Left ventricle myocardium superior (tissue), 1 donor: ENCODE data around the gene LTK. TPM values are rescaled to one million over a fixed set of nuclear protein-coding genes. Genes with fewer than 3 reads are reported as not detected.

Experiments used
- ATAC-seq: fragments of 200-7000 bp; cut with Tn5 transposase; one replicate; pipeline ENCODE4 v1.9.1; 2020; ENCODE audit warnings: mild to moderate bottlenecking, moderate library complexity
- DNase-seq: peaks from one replicate; pipeline ENCODE4 v3.0.0-alpha.2; 2020
- intact Hi-C: fragments of 100-400 bp; cut with micrococcal nuclease; formaldehyde crosslinking; loops from one replicate; pipeline ENCODE4 v1.11.0; 2022
- total RNA-seq: library from RNA; stranded (reverse); fragmentation: NEBNext Ultra II Directional; extraction: Animal tissue kit (Norgen Biotek cat#: 25700); gene quantifications from one replicate; pipeline ENCODE4 v1.2.1, GENCODE V29; 2021
- donor health status: DM: no; HTN: yes; CAD: no; lungs with severe emphysema.

LTK gene
- total RNA-seq, 1 donor from 2014 or later: 1.5 TPM

- ATAC-seq: peak; percentile 22
- no peak for DNase-seq
- intact Hi-C loops: no loop called here
Measured at GRCh38 chr15:41501931-41502794, 11.5 kb downstream of the LTK start.

GRCh38 chr15:41501191-41501917 is 12.3 kb downstream of the LTK start:
- intact Hi-C loops: no loop called here
- ATAC-seq: peak; percentile 55
- DNase-seq: no peak

DNA sequence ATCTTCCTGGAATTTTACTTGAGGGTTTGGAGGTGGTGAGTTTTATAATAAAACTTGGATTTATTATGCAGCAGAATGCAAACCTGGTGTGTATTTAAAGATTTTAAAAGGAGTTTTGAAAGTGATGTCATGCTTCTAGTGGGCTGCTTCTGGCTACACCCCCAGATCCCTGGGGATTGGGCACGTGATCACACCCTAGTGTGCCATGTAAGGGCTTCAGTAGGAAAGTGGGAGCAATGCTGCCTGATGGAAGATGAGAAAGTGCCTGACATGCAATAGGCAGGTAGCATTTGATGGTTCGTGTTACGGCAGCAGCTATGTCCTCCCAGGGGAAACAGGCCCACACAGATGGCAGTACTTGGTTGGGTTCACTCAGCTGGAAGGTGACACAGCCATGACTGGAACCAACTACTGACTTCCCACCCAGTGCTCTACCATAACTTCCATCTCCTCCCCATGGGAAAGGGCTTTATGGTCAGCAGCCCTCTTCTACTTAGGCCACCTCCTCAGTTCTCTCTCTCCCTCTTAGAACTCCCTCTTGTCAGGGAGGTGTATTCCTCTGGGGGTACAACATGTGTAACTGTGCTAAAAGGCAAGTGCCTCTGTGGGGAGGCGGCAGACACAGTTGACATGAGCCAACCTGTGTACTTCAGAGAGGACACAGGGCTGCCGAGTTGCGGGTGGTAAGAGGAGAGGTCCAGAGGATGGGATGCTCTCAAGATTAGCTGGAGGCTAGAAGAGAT is 14.3 kb downstream of the LTK start:
- ATAC-seq: no peak
- intact Hi-C loops: no loop called here
- DNase-seq: no peak

- intact Hi-C loops: no loop called here
- ATAC-seq: no peak
- no peak for DNase-seq
Measured at GRCh38 chr15:41498657-41499056, 15.0 kb downstream of the LTK start.

- intact Hi-C loops: no loop called here
- ATAC-seq: peak; percentile 6
- DNase-seq: no peak
Measured at GRCh38 chr15:41495736-41496599, 17.7 kb downstream of the LTK start.

GRCh38 chr15:41494922-41495735 is 18.5 kb downstream of the LTK start:
- DNase-seq (no peak), ATAC-seq (no peak)
- intact Hi-C loops: no loop called here

- DNase-seq: peak; percentile 41
- intact Hi-C loops: no loop called here
- no peak for ATAC-seq
Measured at GRCh38 chr15:41494190-41494921, 19.3 kb downstream of the LTK start.

- ATAC-seq (no peak), DNase-seq (no peak)
- intact Hi-C loops: no loop called here
Measured at GRCh38 chr15:41493902-41494189, 19.8 kb downstream of the LTK start.

DNA sequence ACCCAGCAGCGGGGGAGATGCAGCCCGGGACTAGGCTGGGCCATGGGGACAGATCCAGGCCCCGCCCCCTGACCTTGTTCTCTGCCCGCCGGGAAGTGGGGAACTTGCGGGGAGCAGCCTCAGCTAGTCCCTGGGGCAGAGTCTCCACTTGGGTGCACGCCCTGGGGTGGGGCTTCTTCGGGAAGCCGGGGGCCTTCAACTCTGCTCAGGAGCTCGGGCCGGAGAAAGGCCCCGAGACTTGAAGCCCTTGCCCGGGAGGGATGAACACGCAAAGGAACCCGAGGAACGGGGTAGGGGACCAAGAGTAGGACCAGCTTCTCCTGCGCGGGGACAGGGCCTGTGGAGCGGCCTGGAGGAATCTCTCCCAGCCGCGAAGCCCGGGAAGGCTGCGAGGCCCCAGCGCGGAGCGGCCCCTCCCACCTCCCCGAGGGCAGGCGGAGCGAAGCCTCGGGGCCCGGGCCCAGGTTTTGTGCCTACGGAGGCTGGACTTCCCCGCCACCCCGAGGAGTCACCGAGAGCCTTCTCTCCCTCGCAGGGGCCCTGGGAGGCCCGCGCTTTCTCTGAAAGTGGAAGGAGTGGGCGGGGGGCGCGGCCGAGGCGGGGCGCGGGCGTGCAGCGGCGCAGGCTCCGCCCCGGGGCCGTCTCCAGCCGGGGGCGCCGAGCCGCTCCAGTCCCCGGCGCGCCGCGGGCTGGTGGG is 20.3 kb downstream of the LTK start, which contains the start of gene ITPKA:
Gene ITPKA (plus strand): TSS at position 670 of the 697 bp plus-strand sequence. CDS start 54 bp downstream, outside the sequence.
- intact Hi-C loops: no loop called here
- ATAC-seq (peak; percentile 90), DNase-seq (peak; percentile 87)

- no peak for DNase-seq
- ATAC-seq: no peak
- intact Hi-C loops: no loop called here
Measured at GRCh38 chr15:41492597-41493204, 20.9 kb downstream of the LTK start.

GRCh38 chr15:41491889-41492288 is 21.7 kb downstream of the LTK start:
- DNase-seq (no peak), ATAC-seq (no peak)
- intact Hi-C loops: no loop called here

- DNase-seq (no peak), ATAC-seq (no peak)
- intact Hi-C loops: no loop called here
Measured at GRCh38 chr15:41490355-41490754, 23.3 kb downstream of the LTK start.

DNA sequence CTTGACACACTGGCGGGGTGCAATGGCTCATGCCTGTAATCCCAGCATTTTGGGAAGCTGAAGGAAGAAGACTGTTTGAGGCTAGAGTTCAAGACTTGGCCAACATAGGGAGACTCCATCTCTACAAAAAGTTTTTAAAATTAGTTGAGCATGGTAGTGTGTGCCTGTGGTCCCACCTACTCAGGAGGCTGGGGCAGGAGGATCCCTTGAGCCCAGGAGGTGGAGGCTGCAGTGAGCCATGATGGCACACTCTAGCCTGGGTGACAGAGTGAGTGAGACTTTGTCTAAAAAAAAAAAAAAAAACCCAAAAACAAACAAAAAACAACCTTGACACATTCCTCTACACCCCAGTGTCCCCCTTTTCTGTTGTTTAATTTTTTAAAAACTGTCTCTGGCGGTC is 24.0 kb downstream of the LTK start:
- ATAC-seq (no peak), DNase-seq (no peak)
- intact Hi-C loops: no loop called here

DNA sequence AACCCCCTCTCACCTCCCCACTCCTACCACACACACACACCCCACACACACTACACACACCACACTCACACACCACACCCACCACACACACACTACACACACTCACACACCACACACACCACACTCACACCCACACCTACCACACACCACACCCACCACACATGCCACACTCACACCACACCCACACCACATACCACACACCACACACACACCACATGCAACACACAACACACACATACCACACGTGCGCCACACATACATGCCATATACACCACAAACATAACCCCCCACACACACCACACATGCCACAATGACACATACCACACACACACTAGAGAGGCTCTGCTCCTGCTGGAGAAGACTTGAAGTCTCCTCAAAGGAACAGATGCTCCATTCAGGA is 25.8 kb downstream of the LTK start:
- intact Hi-C loops: no loop called here
- ATAC-seq: no peak

GRCh38 chr15:41487381-41487780 is 26.2 kb downstream of the LTK start:
- intact Hi-C loops: no loop called here
- no peak for DNase-seq
- ATAC-seq: no peak

More for the DNA sequence above, 25.8 kb downstream of the LTK start:
- DNase-seq: no peak

DNA sequence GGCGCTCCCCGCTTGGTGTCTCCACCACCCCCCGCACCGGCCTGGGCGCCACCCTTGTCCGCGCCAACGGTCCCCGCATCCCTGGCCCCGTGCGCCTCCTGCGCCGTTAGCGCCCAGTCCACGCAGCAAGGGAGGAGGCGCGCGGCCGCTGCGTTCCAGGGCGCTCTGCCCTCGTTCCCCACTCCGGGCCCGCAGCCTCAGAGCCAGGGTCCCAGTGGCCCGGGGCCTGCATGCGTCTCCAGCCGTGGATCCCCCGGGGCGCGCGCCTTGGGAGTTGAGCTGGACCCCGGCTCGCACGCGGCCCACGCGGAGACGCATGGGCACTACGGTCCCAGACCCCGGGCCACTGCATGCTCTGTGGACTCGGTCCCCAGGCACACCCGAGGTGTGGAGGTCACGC is 27.3 kb downstream of the LTK start:
- no peak for ATAC-seq
- no peak for DNase-seq
- intact Hi-C loops: no loop called here
